ENCODE results near the gene CDH20. TPM values are rescaled to one million over a fixed set of nuclear protein-coding genes. Genes with fewer than 3 reads are reported as not detected.

Gene CDH20
- total RNA-seq, 2 experiments from 2014 or later = not detected

- no peaks in the 10 kb centered on the region for H3K79me2 ChIP-seq (ENCODE audit: insufficient read depth, low read depth, low read length)
Measured at GRCh38 chr18:61336766-61337165, 3.5 kb downstream of the CDH20 start.

GRCh38 chr18:61337527-61337926 lies 4.3 kb downstream of the CDH20 start:
- H3K79me2 ChIP-seq (ENCODE audit: insufficient read depth, low read depth, low read length) = no peaks in the 10 kb centered on the region
- no peak overlapping the region for H3K4me2 ChIP-seq (ENCODE audit: low read length)
- POLR2A ChIA-PET = no interaction called here
- CTCF ChIA-PET (ENCODE audit: unreplicated experiment) = no interaction called here
- no peaks in the 10 kb centered on the region for H3K9me3 ChIP-seq (ENCODE audit: low read length)
- no peak overlapping the region for H2AFZ ChIP-seq (ENCODE audit: low read length)
- H3K4me3 ChIP-seq (ENCODE audit: low read depth, low read length, poor library complexity, severe bottlenecking) = no peak overlapping the region
- intact Hi-C loops (cut with micrococcal nuclease; ENCODE audit: unreplicated experiment) = no loop called here
- no peaks in the 10 kb centered on the region for H4K20me1 ChIP-seq (ENCODE audit: insufficient read depth, low read length)
- BruUV-seq (replicated peaks) = no TSS peak
- no peak for DNase-seq (ENCODE audit: low spot score)
- no peaks in the 10 kb centered on the region for H3K4me1 ChIP-seq (ENCODE audit: insufficient read depth, low read length, poor library complexity, severe bottlenecking)
- TF ChIP-seq EZH2phosphoT487 (IDR thresholded peaks at IDR 0.05; ENCODE audit: borderline replicate concordance, low read depth, low read length) (no peak), CTCF (conservative IDR thresholded peaks at IDR 0.05; ENCODE audit: low read length) (no peak)
- no peaks in the 10 kb centered on the region for H3K36me3 ChIP-seq (ENCODE audit: insufficient read depth, low read length)
- H3K9me2 ChIP-seq (ENCODE audit: insufficient read depth, low read length) = no peaks in the 10 kb centered on the region
- no peak overlapping the region for H3K27ac ChIP-seq (ENCODE audit: low read depth, low read length, poor library complexity, severe bottlenecking)

More at GRCh38 chr18:61336766-61337165, 3.5 kb downstream of the CDH20 start:
- intact Hi-C loops (cut with micrococcal nuclease; ENCODE audit: unreplicated experiment) = no loop called here
- TF ChIP-seq CTCF (conservative IDR thresholded peaks at IDR 0.05; ENCODE audit: low read length) (no peak), EZH2phosphoT487 (IDR thresholded peaks at IDR 0.05; ENCODE audit: borderline replicate concordance, low read depth, low read length) (no peak)
- DNase-seq (ENCODE audit: low spot score) = no peak
- no peaks in the 10 kb centered on the region for H3K36me3 ChIP-seq (ENCODE audit: insufficient read depth, low read length)
- H3K9me3 ChIP-seq (ENCODE audit: low read length) = no peaks in the 10 kb centered on the region
- no peak overlapping the region for H3K27ac ChIP-seq (ENCODE audit: low read depth, low read length, poor library complexity, severe bottlenecking)
- no peaks in the 10 kb centered on the region for H3K9me2 ChIP-seq (ENCODE audit: insufficient read depth, low read length)
- ChIA-PET CTCF (ENCODE audit: unreplicated experiment) (no interaction called here), POLR2A (no interaction called here)
- no peaks in the 10 kb centered on the region for H3K4me1 ChIP-seq (ENCODE audit: insufficient read depth, low read length, poor library complexity, severe bottlenecking)
- no peak overlapping the region for H3K4me2 ChIP-seq (ENCODE audit: low read length)
- H3K4me3 ChIP-seq (ENCODE audit: low read depth, low read length, poor library complexity, severe bottlenecking) = no peak overlapping the region
- no peaks in the 10 kb centered on the region for H4K20me1 ChIP-seq (ENCODE audit: insufficient read depth, low read length)
- no peak overlapping the region for H2AFZ ChIP-seq (ENCODE audit: low read length)
- no TSS peak for BruUV-seq (replicated peaks)

GRCh38 chr18:61340148-61340547 lies 6.9 kb downstream of the CDH20 start:
- H4K20me1 ChIP-seq (ENCODE audit: insufficient read depth, low read length) = no peaks in the 10 kb centered on the region
- H3K79me2 ChIP-seq (ENCODE audit: insufficient read depth, low read depth, low read length) = no peaks in the 10 kb centered on the region
- no peaks in the 10 kb centered on the region for H3K9me3 ChIP-seq (ENCODE audit: low read length)
- H3K4me2 ChIP-seq (ENCODE audit: low read length) = no peak overlapping the region
- TF ChIP-seq CTCF (conservative IDR thresholded peaks at IDR 0.05; ENCODE audit: low read length) (no peak), EZH2phosphoT487 (IDR thresholded peaks at IDR 0.05; ENCODE audit: borderline replicate concordance, low read depth, low read length) (no peak)
- intact Hi-C loops (cut with micrococcal nuclease; ENCODE audit: unreplicated experiment) = no loop called here
- ChIA-PET POLR2A (interaction anchor here (0.6 kb wide), 2 partner anchors 160 to 1420 kb away, joined by 3 read pairs; no protein-coding TSS in a partner anchor), CTCF (ENCODE audit: unreplicated experiment) (no interaction called here)
- no peak overlapping the region for H3K4me3 ChIP-seq (ENCODE audit: low read depth, low read length, poor library complexity, severe bottlenecking)
- BruUV-seq (replicated peaks) = no TSS peak
- H3K36me3 ChIP-seq (ENCODE audit: insufficient read depth, low read length) = no peaks in the 10 kb centered on the region
- DNase-seq (ENCODE audit: low spot score) = no peak
- H3K27ac ChIP-seq (ENCODE audit: low read depth, low read length, poor library complexity, severe bottlenecking) = no peak overlapping the region
- no peak overlapping the region for H2AFZ ChIP-seq (ENCODE audit: low read length)
- no peaks in the 10 kb centered on the region for H3K9me2 ChIP-seq (ENCODE audit: insufficient read depth, low read length)
- no peaks in the 10 kb centered on the region for H3K4me1 ChIP-seq (ENCODE audit: insufficient read depth, low read length, poor library complexity, severe bottlenecking)
